ENCODE measurements around the gene RPL10. TPM values are rescaled to one million over a fixed set of nuclear protein-coding genes. Genes with fewer than 3 reads are reported as not detected.

The RPL10 gene
- total RNA-seq, 1 experiment from 2014 or later = 2,466 TPM

- ATAC-seq = no peak
- H3K4me3 ChIP-seq (ENCODE audit: low read depth in 2 of 2, low read length in 2 of 2) = no peak overlapping the region
- CTCF ChIA-PET = no interaction called here
- no peaks in the 10 kb centered on the region for H3K4me1 ChIP-seq (ENCODE audit: control insufficient read depth, insufficient read depth, low read length)
- no peaks in the 10 kb centered on the region for H3K27me3 ChIP-seq (ENCODE audit: control insufficient read depth, insufficient read depth, low read length)
- TF ChIP-seq SIN3A (IDR thresholded peaks at IDR 0.05; ENCODE audit: borderline replicate concordance, insufficient read depth, low read depth, low read length) (no peak), TCF7L2 (IDR thresholded peaks at IDR 0.05; ENCODE audit: low read depth, low read length) (no peak), CTCF (IDR thresholded peaks at IDR 0.05) (no peak), POLR2AphosphoS5 (IDR thresholded peaks at IDR 0.05; ENCODE audit: low read depth, low read length) (no peak), REST (IDR thresholded peaks at IDR 0.05; ENCODE audit: insufficient read depth in 1 of 2, low read depth in 2 of 2, low read length in 1 of 2) (no peak)
- in situ Hi-C loops (cut with HindIII; ENCODE audit: low pct_unique_long_range_greater_than_20kb, low sequenced_read_pairs) = no loop called here
- intact Hi-C loops (cut with micrococcal nuclease; ENCODE audit: unreplicated experiment) = no loop called here
- H3K27ac ChIP-seq (ENCODE audit: low read length) = no peak overlapping the region
- no peak for DNase-seq (ENCODE audit: low read depth, low spot score)
- POLR2A ChIA-PET = no interaction called here
- TSS peak; percentile 49 for BruUV-seq (replicated peaks)
- H3K36me3 ChIP-seq (ENCODE audit: control insufficient read depth, insufficient read depth, low read length) = peaks cover 14% of the 10 kb centered on the region
- H3K9me3 ChIP-seq (ENCODE audit: control insufficient read depth, insufficient read depth, low read depth, low read length) = no peaks in the 10 kb centered on the region
Observed at GRCh38 chrX:154359362-154360154, 38.6 kb upstream of the RPL10 start.

GRCh38 chrX:154360155-154360713, 37.9 kb upstream of the RPL10 start:
- Histone ChIP-seq H3K4me1 (ENCODE audit: control insufficient read depth, insufficient read depth, low read length) (no peaks in the 10 kb centered on the region), H3K4me3 (ENCODE audit: low read depth in 2 of 2, low read length in 2 of 2) (no peak overlapping the region), H3K27me3 (ENCODE audit: control insufficient read depth, insufficient read depth, low read length) (no peaks in the 10 kb centered on the region), H3K27ac (ENCODE audit: low read length) (no peak overlapping the region), H3K36me3 (ENCODE audit: control insufficient read depth, insufficient read depth, low read length) (peaks cover 14% of the 10 kb centered on the region), H3K9me3 (ENCODE audit: control insufficient read depth, insufficient read depth, low read depth, low read length) (no peaks in the 10 kb centered on the region)
- BruUV-seq (replicated peaks) = no TSS peak
- ChIA-PET POLR2A (no interaction called here), CTCF (no interaction called here)
- in situ Hi-C loops (cut with HindIII; ENCODE audit: low pct_unique_long_range_greater_than_20kb, low sequenced_read_pairs) (no loop called here), intact Hi-C loops (cut with micrococcal nuclease; ENCODE audit: unreplicated experiment) (no loop called here)
- DNase-seq (ENCODE audit: low read depth, low spot score) = no peak
- ATAC-seq = no peak
- TF ChIP-seq REST (IDR thresholded peaks at IDR 0.05; ENCODE audit: insufficient read depth in 1 of 2, low read depth in 2 of 2, low read length in 1 of 2) (no peak), CTCF (IDR thresholded peaks at IDR 0.05) (no peak), POLR2AphosphoS5 (IDR thresholded peaks at IDR 0.05; ENCODE audit: low read depth, low read length) (no peak), TCF7L2 (IDR thresholded peaks at IDR 0.05; ENCODE audit: low read depth, low read length) (no peak), SIN3A (IDR thresholded peaks at IDR 0.05; ENCODE audit: borderline replicate concordance, insufficient read depth, low read depth, low read length) (no peak)
